Measurements from ENCODE around the gene RPEL1. TPM values are rescaled to one million over a fixed set of nuclear protein-coding genes. Genes with fewer than 3 reads are reported as not detected.

The RPEL1 gene
- total and polyA plus RNA-seq, 2 of the 8 experiments (the other 6 are each of a cell fraction or from before 2014, with no cell fraction given) = 0.12 TPM; not detected in 1

GRCh38 chr10:103227416-103227815, 18.3 kb upstream of the RPEL1 start (continued):
- TF ChIP-seq SP1 (IDR thresholded peaks at IDR 0.05; ENCODE audit: low read depth, low read length) (no peak), SIX5 (IDR thresholded peaks at IDR 0.05; ENCODE audit: low read depth, low read length) (no peak)
